OCI-LY3 (cell line): ENCODE results near the gene FMO5.

ENCODE experiments used
- EZH2phosphoT487 ChIP-seq: fragments of 200-600 bp; shearing (Covaris generic); IDR thresholded peaks from 2 replicates; pipeline ENCODE4 v1.6.1; 2018; ENCODE audit warnings: antibody characterized with exemption, mixed run types, low read depth
- TF ChIP-seq, protein P1 (sequence below): fragments of 200-600, 300-600 bp; sonication (generic); IDR thresholded peaks from 2 replicates; pipeline ENCODE4 v1.5.1; 2014; ENCODE audit warnings: antibody characterized with exemption, low read length, low read depth

DNA sequence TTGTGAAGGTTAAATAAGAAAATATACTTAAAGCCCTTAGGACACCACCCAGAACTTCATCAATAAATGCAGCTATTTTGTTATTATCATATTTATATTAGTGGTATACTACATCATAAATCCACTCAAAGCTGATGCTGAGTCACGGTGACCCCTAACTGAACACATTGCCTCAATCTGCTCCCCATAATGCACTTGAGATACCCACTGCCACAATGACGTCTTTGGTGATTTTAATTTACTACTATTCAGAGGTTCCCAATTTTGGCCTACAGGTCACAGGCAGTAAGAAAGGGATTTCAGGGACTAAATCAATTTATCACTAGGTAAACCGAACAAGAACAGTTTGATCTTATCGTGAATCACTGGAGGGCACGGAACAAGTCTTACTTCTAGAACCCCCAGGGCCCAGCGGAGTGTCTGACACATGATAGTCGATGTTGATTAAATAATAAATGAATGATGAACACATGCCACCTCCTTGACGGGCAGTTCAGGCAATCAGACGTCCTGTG lies 16.9 kb upstream of the FMO5 start:
- TF ChIP-seq, protein P1, sequence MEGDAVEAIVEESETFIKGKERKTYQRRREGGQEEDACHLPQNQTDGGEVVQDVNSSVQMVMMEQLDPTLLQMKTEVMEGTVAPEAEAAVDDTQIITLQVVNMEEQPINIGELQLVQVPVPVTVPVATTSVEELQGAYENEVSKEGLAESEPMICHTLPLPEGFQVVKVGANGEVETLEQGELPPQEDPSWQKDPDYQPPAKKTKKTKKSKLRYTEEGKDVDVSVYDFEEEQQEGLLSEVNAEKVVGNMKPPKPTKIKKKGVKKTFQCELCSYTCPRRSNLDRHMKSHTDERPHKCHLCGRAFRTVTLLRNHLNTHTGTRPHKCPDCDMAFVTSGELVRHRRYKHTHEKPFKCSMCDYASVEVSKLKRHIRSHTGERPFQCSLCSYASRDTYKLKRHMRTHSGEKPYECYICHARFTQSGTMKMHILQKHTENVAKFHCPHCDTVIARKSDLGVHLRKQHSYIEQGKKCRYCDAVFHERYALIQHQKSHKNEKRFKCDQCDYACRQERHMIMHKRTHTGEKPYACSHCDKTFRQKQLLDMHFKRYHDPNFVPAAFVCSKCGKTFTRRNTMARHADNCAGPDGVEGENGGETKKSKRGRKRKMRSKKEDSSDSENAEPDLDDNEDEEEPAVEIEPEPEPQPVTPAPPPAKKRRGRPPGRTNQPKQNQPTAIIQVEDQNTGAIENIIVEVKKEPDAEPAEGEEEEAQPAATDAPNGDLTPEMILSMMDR, result no peak
- no peak for TF ChIP-seq EZH2phosphoT487
